Measurements from ENCODE around the gene RALGPS1.

Gene RALGPS1

GRCh38 chr9:127256324-127256723, 341.7 kb downstream of the RALGPS1 start:
- DNase-seq (ENCODE audit: low read depth), result no peak

GRCh38 chr9:127258606-127259471, 344.3 kb downstream of the RALGPS1 start:
- DNase-seq (ENCODE audit: low read depth), result no peak

- DNase-seq (ENCODE audit: low read depth), result no peak
Measured at GRCh38 chr9:127262602-127263001, 348.0 kb downstream of the RALGPS1 start.

- no peak for DNase-seq (ENCODE audit: low read depth)
Measured at GRCh38 chr9:127263237-127263636, 348.7 kb downstream of the RALGPS1 start.

GRCh38 chr9:127263664-127264063, 349.1 kb downstream of the RALGPS1 start:
- DNase-seq (ENCODE audit: low read depth), result no peak

- no peak for DNase-seq (ENCODE audit: low read depth)
Measured at GRCh38 chr9:127264462-127265219, 350.1 kb downstream of the RALGPS1 start, which contains the start of gene GARNL3. Gene GARNL3 (plus strand): TSS chr9:127264774. CDS start chr9:127264878, 104 bp downstream.

GRCh38 chr9:127267793-127268525, 353.4 kb downstream of the RALGPS1 start:
- DNase-seq (ENCODE audit: low read depth), result no peak

- DNase-seq (ENCODE audit: low read depth), result no peak
Measured at GRCh38 chr9:127269449-127269848, 354.9 kb downstream of the RALGPS1 start.
